Naive thymus-derived CD4-positive, alpha-beta T cell (primary cell): ENCODE results near the gene MPDU1. TPM values are rescaled to one million over a fixed set of nuclear protein-coding genes. Genes with fewer than 3 reads are reported as not detected.

Experiments
- ATAC-seq: fragments of 150-1000 bp; cut with Tn5 transposase; 2 replicates; pipeline ENCODE4 v1.10.0; 2021; ENCODE audit warnings: mild to moderate bottlenecking, moderate library complexity
- CTCF ChIA-PET: fragments of 350-600 bp; sonication (Branson Sonifier 250); formaldehyde crosslinking; loops from one replicate; lab custom pipeline; 2021; ENCODE audit warnings: antibody characterized with exemption; lab: Charles Lee
- POLR2A ChIA-PET: fragments of 350-600 bp; sonication (Branson Sonifier 250); formaldehyde crosslinking; loops from one replicate; lab custom pipeline; 2021; ENCODE audit warnings: antibody characterized with exemption, inconsistent platforms; lab: Charles Lee
- DNase-seq, 9 donors: peaks; one replicate each; pipeline versions ENCODE4 v3.0.0 to v3.0.0-alpha.2; 2020 to 2022; ENCODE audit warnings: mixed read lengths in 1 of 9
- H3K27ac ChIP-seq: one replicate; pipeline ENCODE4 v1.7.0; 2013; ENCODE audit warnings: mild to moderate bottlenecking, low read depth, low read length, moderate library complexity
- H3K27me3 ChIP-seq, 2 donors: one replicate each; pipeline ENCODE4 v1.7.0; 2013; ENCODE audit warnings: low read length in 2 of 2, mild to moderate bottlenecking in 2 of 2, moderate library complexity in 2 of 2; ENCODE audit not compliant: control insufficient read depth in 2 of 2, insufficient read depth in 2 of 2
- H3K36me3 ChIP-seq, 3 experiments: 1 replicate in 2 of 3; 2 replicates in 1 of 3; pipeline ENCODE4 v1.7.0; 2013; ENCODE audit warnings: low read length in 3 of 3, mild to moderate bottlenecking in 3 of 3, moderate library complexity in 1 of 3; ENCODE audit not compliant: insufficient read depth in 3 of 3, control insufficient read depth in 2 of 3
- H3K4me1 ChIP-seq, 2 donors: one replicate each; pipeline ENCODE4 v1.7.0; 2013; ENCODE audit warnings: low read length in 2 of 2, mild to moderate bottlenecking in 2 of 2, moderate library complexity in 1 of 2; ENCODE audit not compliant: control insufficient read depth in 2 of 2, insufficient read depth in 2 of 2
- H3K4me3 ChIP-seq: 2 replicates; pipeline ENCODE4 v1.7.0; 2013; ENCODE audit warnings: mild to moderate bottlenecking, low read length
- H3K9me3 ChIP-seq, 3 experiments: 1 replicate in 2 of 3; 2 replicates in 1 of 3; pipeline ENCODE4 v1.7.0; 2013; ENCODE audit warnings: low read length in 3 of 3; ENCODE audit not compliant: control insufficient read depth in 2 of 3
- H3K27ac Mint-ChIP-seq, 9 donors: one replicate each; pipeline ENCODE4 v1.8.0; 2020 to 2022; ENCODE audit warnings: mixed read lengths in 9 of 9, mild to moderate bottlenecking in 8 of 9, moderate library complexity in 5 of 9, inconsistent platforms in 2 of 9
- H3K27me3 Mint-ChIP-seq, 5 donors: one replicate each; pipeline ENCODE4 v1.8.0; 2021 to 2022; ENCODE audit warnings: mixed read lengths in 5 of 5, mild to moderate bottlenecking in 1 of 5
- H3K36me3 Mint-ChIP-seq, 5 donors: one replicate each; pipeline ENCODE4 v1.8.0; 2020 to 2022; ENCODE audit warnings: mixed read lengths in 5 of 5, mild to moderate bottlenecking in 3 of 5, inconsistent platforms in 1 of 5
- H3K4me1 Mint-ChIP-seq, 7 donors: one replicate each; pipeline ENCODE4 v1.8.0; 2020 to 2022; ENCODE audit warnings: mixed read lengths in 7 of 7, mild to moderate bottlenecking in 3 of 7, inconsistent platforms in 1 of 7
- H3K4me3 Mint-ChIP-seq, 10 donors: one replicate each; pipeline ENCODE4 v1.8.0; 2020 to 2022; ENCODE audit warnings: mild to moderate bottlenecking in 10 of 10, mixed read lengths in 10 of 10, moderate library complexity in 6 of 10, inconsistent platforms in 2 of 10
- H3K9me3 Mint-ChIP-seq, 11 donors: one replicate each; pipeline ENCODE4 v1.8.0; 2020 to 2022; ENCODE audit warnings: mixed read lengths in 11 of 11, mild to moderate bottlenecking in 4 of 11, inconsistent platforms in 1 of 11, moderate library complexity in 1 of 11
- intact Hi-C, 2 donors: fragments of 100-400 bp; cut with micrococcal nuclease; formaldehyde crosslinking; loops; one replicate each; pipeline ENCODE4 v1.15.1; 2023
- polyA plus RNA-seq, 2 donors: library from polyadenylated mRNA; unstranded; fragments of 300-500 nt; fragmentation: Illumina TruSeq; gene quantifications; one replicate each; pipeline ENCODE4 v1.2.3, GENCODE V29; 2021
- total RNA-seq, 6 experiments: library from RNA in 5 of 6; stranded (reverse) in 5 of 6; gene quantifications; 1 replicate in 5 of 6; 2 replicates in 1 of 6; pipeline ENCODE4 v1.2.3 and lab custom pipeline; 2021 to 2026

The MPDU1 gene
- total and polyA plus RNA-seq, 7 experiments from 2014 or later = 25.4 to 79.8 (median 39.1) TPM

DNA sequence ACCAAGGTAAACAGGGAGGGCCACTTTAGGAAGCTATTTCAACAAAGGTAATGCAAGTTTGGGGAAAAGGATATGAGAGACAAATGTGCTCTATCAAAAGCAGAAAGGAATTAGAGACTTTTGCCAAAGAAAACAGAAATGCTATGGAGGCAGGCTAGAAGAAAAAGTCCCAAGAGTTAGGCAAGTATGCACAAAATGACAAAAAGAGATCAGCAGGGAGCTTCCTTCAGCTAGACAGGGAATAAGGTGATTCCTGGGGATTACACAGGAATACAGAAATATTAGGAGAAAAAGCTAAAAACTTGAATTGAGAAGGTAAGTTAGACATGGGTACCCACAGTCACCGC lies 28.6 kb downstream of the MPDU1 start:
- H3K27me3 Mint-ChIP-seq = peaks cover 0 to 2% (median 0%) of the 10 kb centered on the region in 5 donors
- peaks cover 0 to 5% (median 0%) of the 10 kb centered on the region in 3 experiments for H3K36me3 ChIP-seq
- H3K27ac Mint-ChIP-seq = peak overlapping the region in 7 of 9 donors; percentile 3 to 86 (median 46)
- no peak for ATAC-seq
- no peak overlapping the region for H3K27ac ChIP-seq
- no peak for DNase-seq
- H3K27me3 ChIP-seq = no peaks in the 10 kb centered on the region
- H3K9me3 Mint-ChIP-seq = no peaks in the 10 kb centered on the region
- H3K4me3 Mint-ChIP-seq = peak overlapping the region; percentile 51 to 95 (median 81)
- ChIA-PET POLR2A (interaction anchor here (0.6 to 8.0 kb wide), 5 partner anchors 16 to 326 kb away, joined by 3 to 101 read pairs (median 4); partner anchors contain the start of genes MPDU1, SAT2, TP53 and WRAP53), CTCF (no interaction called here)
- no peak overlapping the region for H3K4me3 ChIP-seq
- intact Hi-C loops = loop anchor here (5.0 kb wide), 2 partner anchors 40 to 230 kb away; partner anchors contain the start of gene TNK1 (in 1 of the 2)
- H3K4me1 ChIP-seq = peaks cover 16 to 27% of the 10 kb centered on the region in 2 donors
- no peaks in the 10 kb centered on the region for H3K9me3 ChIP-seq
- peaks cover 31 to 53% (median 45%) of the 10 kb centered on the region in 7 donors for H3K4me1 Mint-ChIP-seq
- H3K36me3 Mint-ChIP-seq = peaks cover 0 to 11% (median 0%) of the 10 kb centered on the region in 5 donors

DNA sequence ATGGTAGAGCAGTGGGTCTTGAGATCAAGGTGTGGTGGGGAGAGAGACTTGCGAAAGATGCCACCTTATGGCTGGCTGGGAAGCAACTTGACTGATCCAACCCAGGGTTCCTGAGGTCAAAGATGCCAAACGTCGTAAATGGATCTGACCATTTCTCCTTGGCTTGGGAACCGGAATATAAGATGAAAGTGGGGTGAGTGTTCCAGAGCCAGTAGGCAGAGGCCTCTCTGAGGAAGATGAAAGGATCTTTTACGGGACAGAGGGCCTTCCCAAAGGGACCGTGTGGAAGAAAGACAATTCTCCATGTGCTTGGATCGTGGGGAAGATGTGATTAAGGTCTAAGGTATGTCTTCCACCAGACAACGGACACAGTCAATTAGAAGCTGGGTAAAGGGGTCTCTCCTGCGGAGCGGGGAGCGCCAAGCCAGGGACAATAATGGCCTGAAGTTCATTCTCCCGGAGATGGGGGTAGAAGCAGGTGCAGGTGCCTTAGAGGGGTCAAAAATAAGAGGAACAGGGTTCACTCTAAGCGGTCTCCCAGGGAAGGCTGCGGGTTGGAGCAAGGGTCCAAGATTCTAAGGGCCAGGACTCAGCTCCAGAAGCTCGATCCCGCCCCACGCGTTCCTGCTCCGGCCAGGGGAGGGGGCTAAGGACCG lies 30.2 kb downstream of the MPDU1 start:
- intact Hi-C loops = loop anchor here (1.0 to 5.0 kb wide), 6 partner anchors 31 to 307 kb away; partner anchors contain the start of genes EIF5A (in 1 of the 2), MPDU1 (in 1 of the 2), SENP3 (in 1 of the 2) and TNK1 (in 1 of the 2)
- ChIA-PET CTCF (interaction anchor here (0.6 to 1.6 kb wide), 3 partner anchors 17 to 73 kb away, joined by 3 to 15 read pairs (median 3); partner anchors contain the start of gene TP53), POLR2A (interaction anchor here (0.6 to 8.0 kb wide), 15 partner anchors 8 to 690 kb away, joined by 3 to 101 read pairs (median 4); partner anchors contain the start of genes ATP1B2, CD68, MPDU1 and SAT2)
- H3K4me3 Mint-ChIP-seq = peak overlapping the region; percentile 85 to 95 (median 92)
- Histone ChIP-seq H3K4me3 (peak overlapping the region; percentile 78), H3K27ac (peak overlapping the region; percentile 81), H3K4me1 (peaks cover 16 to 27% of the 10 kb centered on the region in 2 donors), H3K9me3 (no peaks in the 10 kb centered on the region), H3K27me3 (no peaks in the 10 kb centered on the region), H3K36me3 (peaks cover 0 to 5% (median 0%) of the 10 kb centered on the region in 3 experiments)
- no peaks in the 10 kb centered on the region for H3K9me3 Mint-ChIP-seq
- peak overlapping the region; percentile 66 to 96 (median 86) for H3K27ac Mint-ChIP-seq
- DNase-seq = peak in 1 of 9 donors; percentile 12
- peaks cover 32 to 51% (median 46%) of the 10 kb centered on the region in 7 donors for H3K4me1 Mint-ChIP-seq
- peaks cover 0 to 11% (median 0%) of the 10 kb centered on the region in 5 donors for H3K36me3 Mint-ChIP-seq
- ATAC-seq = no peak
- H3K27me3 Mint-ChIP-seq = peaks cover 0 to 6% (median 0%) of the 10 kb centered on the region in 5 donors

DNA sequence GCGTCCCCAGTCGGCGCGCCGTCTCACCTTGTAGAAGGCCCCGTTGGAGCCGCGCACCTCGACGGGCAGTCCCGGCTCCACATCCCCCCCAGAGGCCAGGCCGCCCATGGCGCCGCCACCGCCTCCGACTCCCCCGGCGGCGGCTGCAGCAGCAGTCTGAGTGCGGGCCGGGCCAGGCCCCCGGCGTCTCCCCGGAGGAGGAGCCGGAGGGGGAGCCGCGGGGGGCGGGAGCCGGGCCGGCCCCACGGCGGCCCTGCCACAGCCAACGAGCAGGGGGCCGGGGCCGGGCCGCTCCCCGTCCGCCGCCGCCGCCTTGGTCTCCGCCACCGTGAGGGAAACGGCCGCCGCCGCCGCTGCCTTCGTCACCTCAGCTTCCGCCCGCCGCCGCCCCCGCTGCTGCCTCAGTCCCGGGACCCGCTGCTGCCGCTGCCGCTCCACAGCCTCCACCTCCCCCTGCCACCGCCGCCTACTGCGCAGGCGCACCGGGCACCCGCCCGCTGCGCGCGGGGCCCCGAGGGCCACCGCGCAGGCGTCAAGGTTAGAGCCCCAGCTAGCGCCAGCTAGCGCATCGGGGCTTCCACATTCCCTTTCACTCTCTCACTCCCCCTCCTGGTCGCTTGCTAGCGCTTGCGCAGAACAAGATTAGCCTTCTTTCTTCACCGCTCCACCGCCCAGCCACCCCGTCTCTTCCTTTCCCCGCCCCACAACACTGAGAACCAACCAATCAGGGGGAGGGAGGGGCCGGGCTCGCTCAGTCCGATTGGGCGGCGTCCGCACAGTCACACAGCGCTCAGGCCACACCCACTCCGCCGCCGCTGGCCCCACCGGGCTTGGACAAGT lies 31.0 kb downstream of the MPDU1 start, which contains the start of gene FXR2:
TSS of gene FXR2 (minus strand) at position 473 of the 840 bp plus-strand sequence. CDS start at position 108, 365 bp downstream.
- intact Hi-C loops = loop anchor here (1.0 to 5.0 kb wide), 14 partner anchors 13 to 375 kb away; partner anchors contain the start of genes ATP1B2 (in 1 of the 2), EIF5A (in 1 of the 2), MPDU1 (in 1 of the 2) and PHF23 (in 1 of the 2)
- peaks cover 0 to 11% (median 0%) of the 10 kb centered on the region in 5 donors for H3K36me3 Mint-ChIP-seq
- H3K4me3 ChIP-seq = peak within 1 kb of the TSS; percentile 86
- peaks cover 29 to 47% (median 40%) of the 10 kb centered on the region in 7 donors for H3K4me1 Mint-ChIP-seq
- peaks cover 0 to 6% (median 0%) of the 10 kb centered on the region in 5 donors for H3K27me3 Mint-ChIP-seq
- H3K9me3 ChIP-seq = no peaks in the 10 kb centered on the region
- H3K27ac ChIP-seq = peak within 1 kb of the TSS; percentile 81
- peak within 1 kb of the TSS; percentile 89 to 99 (median 97) for H3K27ac Mint-ChIP-seq
- peak; percentile 93 for ATAC-seq
- no peaks in the 10 kb centered on the region for H3K27me3 ChIP-seq
- H3K9me3 Mint-ChIP-seq = no peaks in the 10 kb centered on the region
- peaks cover 0 to 5% (median 0%) of the 10 kb centered on the region in 3 experiments for H3K36me3 ChIP-seq
- H3K4me1 ChIP-seq = peaks cover 16 to 27% of the 10 kb centered on the region in 2 donors
- ChIA-PET CTCF (interaction anchor here (0.6 to 1.6 kb wide), 12 partner anchors 12 to 542 kb away, joined by 3 to 15 read pairs (median 4); partner anchors contain the start of genes MPDU1, SAT2 and TP53), POLR2A (interaction anchor here (0.6 to 8.0 kb wide), 27 partner anchors 9 to 691 kb away, joined by 3 to 101 read pairs (median 4); partner anchors contain the start of genes ATP1B2, CD68, GPS2 and MPDU1)
- H3K4me3 Mint-ChIP-seq = peak within 1 kb of the TSS; percentile 85 to 97 (median 92)
- DNase-seq = peak; percentile 96 to 100 (median 99)

DNA sequence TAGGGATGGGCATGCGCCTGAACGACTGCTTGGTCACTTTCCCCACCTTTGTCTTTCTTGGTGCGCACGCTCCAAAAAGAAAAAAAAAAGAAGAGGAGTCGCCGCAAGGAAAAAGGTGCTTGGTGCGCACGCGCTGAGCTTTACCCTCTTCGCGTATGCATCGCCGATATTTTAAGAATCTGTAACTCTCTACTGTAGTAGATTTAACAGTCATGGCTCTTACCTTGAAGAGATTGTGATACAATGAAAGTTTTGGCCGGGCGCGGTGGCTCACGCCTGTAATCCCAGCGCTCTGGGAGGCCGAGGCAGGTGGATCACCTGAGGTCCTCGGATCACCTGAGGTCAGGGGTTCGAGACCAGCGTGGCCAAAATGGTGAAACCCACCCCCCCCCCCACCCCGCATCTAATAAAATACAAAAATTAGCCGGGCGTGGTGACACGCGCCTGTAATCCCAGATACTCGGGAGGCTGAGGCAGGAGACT lies 31.7 kb downstream of the MPDU1 start:
- intact Hi-C loops = loop anchor here in 1 of 2 donors (1.0 to 5.0 kb wide), 8 partner anchors 12 to 376 kb away; partner anchors contain the start of genes ATP1B2, PHF23, POLR2A and SAT2

DNA sequence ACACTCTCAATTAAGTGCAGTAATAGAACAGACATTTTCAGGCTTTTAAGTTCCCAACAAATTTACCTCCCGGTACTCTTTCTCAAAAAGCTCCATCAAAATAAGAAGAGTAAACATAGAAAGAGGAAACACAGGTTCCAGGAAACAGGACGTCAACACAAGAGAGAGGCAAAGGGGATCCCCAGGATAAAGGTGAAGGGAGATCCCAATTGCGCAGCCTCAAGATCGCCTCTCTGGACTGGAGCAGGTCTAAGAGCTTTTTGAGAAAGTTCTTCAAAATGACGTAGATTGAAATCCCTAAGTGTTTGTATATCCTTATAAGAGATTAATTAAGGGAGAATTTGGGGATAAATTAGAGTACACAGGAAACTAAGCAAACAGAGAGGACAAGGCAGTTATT lies 35.0 kb downstream of the MPDU1 start:
- ChIA-PET CTCF (interaction anchor here (1.2 kb wide), 1 partner anchor 9 kb away, joined by 4 read pairs; the partner anchor contains the start of gene SAT2), POLR2A (interaction anchor here (0.7 to 8.0 kb wide), 3 partner anchors 24 to 68 kb away, joined by 3 to 101 read pairs (median 4); partner anchors contain the start of genes TP53 and WRAP53)
- Histone ChIP-seq H3K4me1 (peaks cover 5 to 6% of the 10 kb centered on the region in 2 donors), H3K27me3 (no peaks in the 10 kb centered on the region), H3K4me3 (no peak overlapping the region), H3K36me3 (no peaks in the 10 kb centered on the region), H3K27ac (no peak overlapping the region), H3K9me3 (no peaks in the 10 kb centered on the region)
- no peak overlapping the region for H3K4me3 Mint-ChIP-seq
- DNase-seq (no peak), ATAC-seq (no peak)
- peaks cover 0 to 1% (median 0%) of the 10 kb centered on the region in 5 donors for H3K36me3 Mint-ChIP-seq
- H3K27me3 Mint-ChIP-seq = peaks cover 0 to 6% (median 0%) of the 10 kb centered on the region in 5 donors
- peak overlapping the region in 1 of 9 donors; percentile 18 for H3K27ac Mint-ChIP-seq
- peaks cover 3 to 19% (median 5%) of the 10 kb centered on the region in 7 donors for H3K4me1 Mint-ChIP-seq
- H3K9me3 Mint-ChIP-seq = no peaks in the 10 kb centered on the region
- intact Hi-C loops = loop anchor here in 1 of 2 donors (5.0 kb wide), 1 partner anchor 224 kb away; no protein-coding TSS in a partner anchor

More for the DNA sequence above, 31.7 kb downstream of the MPDU1 start:
- Histone ChIP-seq H3K36me3 (peaks cover 0 to 4% (median 0%) of the 10 kb centered on the region in 3 experiments), H3K27ac (peak overlapping the region; percentile 75), H3K4me3 (peak overlapping the region; percentile 86), H3K27me3 (no peaks in the 10 kb centered on the region), H3K9me3 (no peaks in the 10 kb centered on the region), H3K4me1 (peaks cover 16 to 27% of the 10 kb centered on the region in 2 donors)
- peaks cover 0 to 6% (median 0%) of the 10 kb centered on the region in 5 donors for H3K27me3 Mint-ChIP-seq
- H3K9me3 Mint-ChIP-seq = no peaks in the 10 kb centered on the region
- peak overlapping the region; percentile 84 to 97 (median 91) for H3K4me3 Mint-ChIP-seq
- DNase-seq = no peak
- POLR2A ChIA-PET = interaction anchor here (0.6 to 8.0 kb wide), 18 partner anchors 12 to 583 kb away, joined by 3 to 101 read pairs (median 6); partner anchors contain the start of genes MPDU1, SAT2, SENP3 and SHBG
- ATAC-seq = peak; percentile 38
- peaks cover 0 to 11% (median 0%) of the 10 kb centered on the region in 5 donors for H3K36me3 Mint-ChIP-seq
- CTCF ChIA-PET = interaction anchor here (0.6 to 1.6 kb wide), 13 partner anchors 11 to 577 kb away, joined by 3 to 15 read pairs (median 4); partner anchors contain the start of genes MPDU1, SAT2 and TP53
- H3K27ac Mint-ChIP-seq = peak overlapping the region; percentile 89 to 99 (median 97)
- H3K4me1 Mint-ChIP-seq = peaks cover 29 to 45% (median 36%) of the 10 kb centered on the region in 7 donors
